Coronary artery (tissue), 2 donors: ENCODE measurements around the gene PPP1R1B.

Experiments
- DNase-seq: peaks from one replicate; pipeline ENCODE4 v3.0.0-alpha.2; 2017; ENCODE audit warnings: low spot score
- H3K27ac ChIP-seq, 2 donors: fragments of 200-600 bp; sonication (generic); one replicate each; pipeline ENCODE4 v1.5.1; 2016 to 2019
- H3K4me3 ChIP-seq: fragments of 200-600 bp; sonication (generic); 2 replicates; pipeline ENCODE4 v1.5.1; 2016; ENCODE audit warnings: mild to moderate bottlenecking, moderate library complexity
- CTCF ChIP-seq: fragments of 200-600 bp; sonication (generic); IDR thresholded peaks from one replicate; pipeline ENCODE4 v1.5.1; 2019; ENCODE audit warnings: antibody characterized with exemption

Gene PPP1R1B

DNA sequence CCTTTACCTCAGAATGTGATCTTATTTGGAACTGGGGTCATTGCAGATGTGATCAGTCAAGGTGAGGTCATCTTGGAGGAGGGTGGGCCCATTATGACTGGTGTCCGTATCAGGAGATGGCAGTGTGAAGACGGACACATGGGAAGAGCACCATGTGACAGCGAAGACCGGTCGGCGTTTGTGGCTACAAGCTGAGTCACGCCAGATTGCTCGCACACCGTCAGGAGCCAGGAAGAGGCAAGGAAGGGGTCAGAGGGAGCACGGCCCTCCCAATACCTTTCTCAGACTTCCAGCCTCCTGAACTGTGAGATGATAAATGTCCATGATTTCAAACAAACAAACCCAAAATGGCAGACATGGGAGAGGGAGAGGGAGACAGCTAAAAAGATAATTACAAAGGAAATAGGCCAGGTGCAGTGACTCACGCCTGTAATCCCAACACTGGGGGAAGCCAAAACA, 23.4 kb downstream of the PPP1R1B start:
- no peak for DNase-seq
- no peak overlapping the region for H3K4me3 ChIP-seq
- no peak overlapping the region for H3K27ac ChIP-seq
- TF ChIP-seq CTCF: no peak

DNA sequence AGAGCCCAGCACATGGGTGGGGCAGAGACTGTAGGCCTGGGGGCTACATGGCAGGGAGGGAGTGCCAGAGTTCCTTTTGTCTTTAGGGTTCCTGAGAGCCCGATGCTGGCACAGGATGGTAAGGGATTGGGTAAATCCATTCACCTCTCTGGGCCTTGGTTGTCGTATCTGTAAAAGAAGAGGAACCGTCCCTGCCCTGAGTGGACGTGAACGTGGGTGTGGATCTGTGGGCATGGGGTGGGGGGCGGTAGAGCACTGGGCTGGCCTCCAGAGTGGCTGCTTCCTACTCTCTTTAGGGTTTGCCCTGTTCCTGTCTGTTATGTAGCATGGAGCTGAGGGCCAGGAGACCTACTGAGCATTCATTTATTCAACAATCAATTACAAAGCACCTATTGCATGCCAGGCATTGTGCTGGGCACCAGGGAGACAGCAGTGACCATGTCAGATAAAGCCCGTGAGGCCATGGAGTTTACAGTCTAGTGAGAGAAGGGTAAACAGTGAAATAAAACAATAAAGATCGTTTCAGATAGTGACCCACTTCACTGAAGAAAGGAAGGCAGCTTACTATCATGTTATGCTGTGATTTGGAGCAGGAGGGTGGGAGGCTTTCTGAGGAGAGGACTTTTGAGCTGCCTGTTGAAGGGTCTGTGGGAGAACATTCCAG, 25.3 kb downstream of the PPP1R1B start:
- TF ChIP-seq CTCF: no peak
- Histone ChIP-seq H3K27ac (peak overlapping the region in 1 of 2 donors; percentile 32), H3K4me3 (no peak overlapping the region)
- DNase-seq: no peak

DNA sequence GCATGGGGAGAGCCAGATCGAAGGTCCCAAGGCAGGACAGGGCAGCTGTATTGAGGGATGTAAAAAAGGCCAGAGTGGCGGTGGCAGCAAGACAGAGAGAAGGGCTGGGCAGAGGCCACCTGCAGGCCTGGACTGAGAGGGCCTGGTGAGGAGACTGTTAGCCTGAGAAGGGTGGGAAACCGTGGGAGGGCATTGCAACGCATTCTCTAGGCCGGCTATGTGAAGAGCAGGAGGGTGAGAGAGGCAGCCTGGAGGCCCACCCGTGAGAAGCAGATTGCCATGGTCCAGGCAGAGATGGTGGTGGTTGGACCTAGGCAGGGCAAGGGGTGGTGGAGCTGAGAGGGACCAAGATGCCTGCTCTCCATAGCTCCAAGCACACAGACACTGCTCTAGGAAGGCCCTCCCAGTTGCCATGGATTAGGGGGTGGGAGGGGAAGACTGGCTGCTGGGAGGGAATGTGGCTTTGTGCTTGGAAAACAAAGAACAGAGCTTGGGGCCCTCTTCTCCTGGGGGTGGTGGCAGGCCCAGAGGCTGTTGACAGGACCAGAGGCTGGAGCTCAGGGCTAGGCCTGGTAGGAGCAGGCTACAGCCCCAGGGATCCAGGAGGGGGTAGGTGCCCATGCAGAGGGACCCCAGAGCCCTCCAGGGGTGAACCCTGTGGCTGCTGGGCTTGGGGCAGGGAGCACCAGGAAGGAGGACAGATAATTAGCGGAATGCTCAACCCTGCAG, 26.0 kb downstream of the PPP1R1B start:
- DNase-seq: no peak
- H3K4me3 ChIP-seq: no peak overlapping the region
- H3K27ac ChIP-seq: peak overlapping the region in 1 of 2 donors; percentile 35
- TF ChIP-seq CTCF: no peak

DNA sequence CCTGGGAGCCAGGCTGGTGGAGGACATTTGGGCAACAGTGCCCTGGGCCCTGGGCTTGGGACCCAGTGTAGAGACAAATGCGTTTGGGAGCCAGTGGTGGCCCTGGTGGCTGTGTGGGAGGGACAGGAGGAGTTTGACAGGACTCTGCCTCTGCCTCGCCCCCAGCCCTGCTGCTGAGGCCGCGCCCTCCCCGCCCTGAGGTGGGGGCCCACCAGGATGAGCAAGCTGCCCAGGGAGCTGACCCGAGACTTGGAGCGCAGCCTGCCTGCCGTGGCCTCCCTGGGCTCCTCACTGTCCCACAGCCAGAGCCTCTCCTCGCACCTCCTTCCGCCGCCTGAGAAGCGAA, 26.5 kb downstream of the PPP1R1B start:
- DNase-seq: no peak
- no peak overlapping the region for H3K4me3 ChIP-seq
- TF ChIP-seq CTCF: no peak
- H3K27ac ChIP-seq: peak overlapping the region in 1 of 2 donors; percentile 35

DNA sequence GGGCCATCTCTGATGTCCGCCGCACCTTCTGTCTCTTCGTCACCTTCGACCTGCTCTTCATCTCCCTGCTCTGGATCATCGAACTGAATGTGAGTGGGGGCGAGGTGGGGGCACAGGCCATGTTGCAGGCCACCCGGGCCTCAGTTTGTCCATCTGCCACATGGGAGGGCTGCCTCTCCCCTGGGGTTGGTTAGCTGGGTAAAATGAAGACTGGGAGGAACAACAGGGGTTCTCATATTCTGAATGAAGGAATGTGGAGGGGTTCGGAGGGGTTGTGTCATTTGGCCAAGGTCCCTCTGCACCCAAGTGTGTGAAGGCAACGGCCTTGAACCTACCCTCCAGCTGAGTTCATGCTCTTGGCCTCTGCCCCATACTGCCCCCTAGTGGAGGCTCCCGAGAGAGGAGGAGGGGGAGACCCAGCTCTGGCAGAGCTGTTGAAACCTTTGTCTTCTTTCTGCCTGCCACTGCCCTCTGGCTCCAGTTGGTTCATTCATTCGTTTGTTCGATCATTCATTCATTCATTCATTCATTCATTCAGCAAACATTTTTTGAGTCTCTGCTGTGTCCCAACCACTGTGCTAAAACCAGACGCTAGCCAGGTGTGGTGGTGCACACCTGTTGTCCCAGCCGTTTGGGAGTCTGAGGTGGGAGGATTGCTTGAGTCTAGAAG, 27.0 kb downstream of the PPP1R1B start:
- no peak for DNase-seq

DNA sequence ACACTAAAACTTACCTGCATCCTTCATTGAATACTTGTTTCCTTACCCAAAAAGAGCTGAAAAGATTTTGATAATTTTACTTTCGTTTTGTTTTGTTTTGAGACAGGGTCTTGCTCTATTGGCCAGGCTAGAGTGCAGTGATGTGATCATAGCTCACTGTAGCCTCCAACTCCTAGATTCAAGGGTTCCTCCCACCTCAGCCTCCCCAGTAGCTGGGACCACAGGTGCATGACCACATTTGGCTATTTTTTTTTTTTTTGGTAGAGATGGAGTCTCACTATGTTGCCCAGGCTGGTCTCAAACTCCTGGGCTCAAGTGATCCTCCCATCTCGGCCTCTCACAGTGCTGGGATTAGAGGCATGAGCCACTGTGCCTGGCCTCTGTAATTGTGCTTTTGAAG, 28.4 kb downstream of the PPP1R1B start:
- Histone ChIP-seq H3K27ac (no peak overlapping the region), H3K4me3 (no peak overlapping the region)
- DNase-seq: no peak
- TF ChIP-seq CTCF: no peak

More for the DNA sequence above, 27.0 kb downstream of the PPP1R1B start:
- peak; percentile 64 for TF ChIP-seq CTCF
- Histone ChIP-seq H3K4me3 (no peak overlapping the region), H3K27ac (peak overlapping the region in 1 of 2 donors; percentile 35)
